Effector CD4-positive, alpha-beta T cell (primary cell): ENCODE data around the gene CDK4.

Experiments
- DNase-seq: peaks from one replicate; pipeline ENCODE4 v3.0.0-alpha.2; 2020

CDK4 gene

GRCh38 chr12:57771873-57772428, 19.8 kb upstream of the CDK4 start, which contains the start of gene METTL1:
Gene METTL1, minus strand, starts transcription at chr12:57772105. Its CDS starts 22 bp downstream, at chr12:57772083.
- peak; percentile 85 for DNase-seq

DNA sequence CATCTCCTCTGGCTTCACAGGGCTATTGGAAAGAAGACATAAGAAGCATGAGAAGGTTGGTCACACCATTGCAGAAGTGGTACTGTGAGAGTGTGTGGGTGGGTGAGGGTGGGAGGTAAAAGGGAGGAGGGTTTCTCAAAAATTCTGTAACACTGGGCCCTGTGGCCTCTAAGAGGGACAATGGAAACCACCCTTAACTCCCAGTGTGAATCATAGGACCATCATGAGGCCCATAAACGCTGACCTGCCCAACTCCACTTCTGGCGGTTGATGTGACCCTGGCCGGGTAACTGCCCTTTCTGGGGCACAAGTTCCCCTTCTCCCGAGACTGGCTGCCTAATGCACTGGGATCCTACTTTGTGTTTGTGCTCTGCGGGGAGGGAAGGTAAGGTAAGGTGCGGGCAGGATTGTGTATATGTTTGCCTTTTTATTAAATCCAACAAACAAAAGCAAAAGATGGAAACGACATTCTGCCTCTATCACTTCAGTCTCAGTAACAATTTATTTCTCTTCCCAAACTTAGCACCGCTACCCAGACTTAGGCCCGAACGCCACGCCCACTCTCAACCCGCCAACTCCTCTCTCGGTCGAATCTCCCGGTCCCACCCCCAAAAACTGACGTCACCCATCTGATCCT, 19.2 kb upstream of the CDK4 start:
- DNase-seq, result peak; percentile 70

- DNase-seq, result no peak
Observed at GRCh38 chr12:57770734-57771133, 18.6 kb upstream of the CDK4 start.

DNA sequence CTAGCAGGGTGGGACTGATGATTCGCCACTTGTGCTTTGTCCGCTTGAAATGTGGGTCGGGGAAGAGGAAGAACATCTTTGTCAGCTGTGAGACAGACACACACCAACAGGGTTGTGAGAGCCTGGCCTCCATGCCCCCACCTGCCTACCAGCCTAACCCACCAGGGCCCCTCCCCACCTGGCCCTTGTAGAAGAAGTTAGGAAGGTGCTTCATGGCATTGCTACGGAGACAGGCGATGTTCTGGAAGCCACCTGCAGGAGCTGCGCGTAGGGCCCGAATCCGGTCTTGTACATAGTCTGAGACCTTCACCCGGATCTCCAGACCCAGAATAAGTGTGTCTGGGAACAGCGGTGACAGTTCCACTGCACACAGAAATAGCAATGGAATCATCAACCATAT, 17.5 kb upstream of the CDK4 start:
- DNase-seq, result no peak

DNA sequence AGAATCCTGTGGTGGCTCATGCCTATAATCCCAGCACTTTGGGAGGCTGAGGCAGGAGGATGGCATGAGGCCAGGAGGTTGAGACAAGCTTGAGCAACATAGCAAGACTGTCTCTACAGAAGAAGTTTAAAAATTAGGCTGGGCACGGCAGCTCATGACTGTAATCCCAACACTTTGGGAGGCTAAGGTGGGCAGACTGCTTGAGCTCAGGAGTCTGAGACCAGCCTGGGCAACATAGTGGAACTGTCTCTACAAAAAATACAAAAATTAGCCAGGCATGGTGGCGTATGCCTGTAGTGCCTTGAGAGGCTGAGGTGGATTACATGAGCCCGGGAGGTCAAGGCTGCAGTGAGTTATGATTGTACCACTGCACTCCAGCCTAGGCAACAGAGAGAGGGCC, 15.8 kb upstream of the CDK4 start:
- DNase-seq, result no peak

DNA sequence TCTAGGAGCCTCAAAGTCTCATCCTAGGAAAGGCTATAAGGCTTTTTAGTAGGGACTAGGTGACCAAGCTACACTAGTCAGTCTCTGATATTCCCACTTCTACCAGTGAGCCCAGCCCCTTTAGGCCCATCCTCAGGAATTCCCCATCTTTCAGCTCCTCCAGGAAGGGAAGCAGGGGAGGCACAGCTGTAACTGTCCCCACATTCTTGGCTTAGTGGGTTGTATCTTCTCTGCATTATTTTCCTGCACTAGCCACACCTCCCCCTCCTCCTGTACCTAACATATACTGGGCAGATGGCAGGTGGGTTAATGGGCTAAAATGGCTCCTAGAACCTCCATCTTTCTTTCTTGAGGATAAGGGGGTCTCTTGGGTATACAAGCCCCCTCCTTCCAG, 15.2 kb upstream of the CDK4 start:
- no peak for DNase-seq

- no peak for DNase-seq
Observed at GRCh38 chr12:57766464-57767304, 14.6 kb upstream of the CDK4 start, which contains the start of gene CYP27B1. Gene CYP27B1, minus strand, starts transcription at chr12:57767078. Its CDS starts 37 bp downstream, at chr12:57767041.

DNA sequence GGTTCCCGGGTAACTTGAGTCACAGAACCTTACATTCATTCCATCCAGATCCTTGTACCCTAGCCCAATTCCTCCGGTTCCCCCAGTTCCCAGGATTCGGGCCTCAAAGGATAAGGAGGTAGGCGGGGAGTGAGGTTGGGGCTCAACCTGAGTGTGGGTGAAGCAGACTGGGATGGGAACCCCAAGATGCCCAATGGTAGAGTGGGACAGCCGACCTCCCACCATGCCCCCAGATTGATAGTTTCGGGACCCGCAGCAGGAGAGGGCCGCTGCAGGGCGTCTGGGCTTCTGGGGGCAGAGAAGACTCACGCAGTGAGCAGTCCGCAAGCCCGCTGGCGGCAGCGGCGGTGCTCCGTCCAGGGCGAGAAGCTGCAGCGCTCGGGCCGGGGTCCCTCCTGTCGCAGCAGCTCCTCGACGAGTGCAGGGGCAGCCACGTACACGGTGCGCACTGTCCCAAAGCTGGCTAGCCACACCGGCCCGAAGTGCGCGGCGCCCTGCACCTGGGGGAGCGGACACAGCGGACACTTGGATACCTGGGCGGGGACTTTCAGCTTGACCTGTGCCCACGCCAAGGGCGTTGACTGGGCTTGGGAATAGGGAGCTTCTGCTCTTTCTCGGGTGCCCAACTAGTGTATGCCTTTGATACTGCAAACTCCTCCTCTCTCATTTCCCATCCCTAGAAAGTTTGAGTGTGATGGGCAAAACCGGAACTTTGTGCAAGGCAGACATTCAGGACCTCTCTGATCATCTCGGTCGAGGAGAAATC, 13.8 kb upstream of the CDK4 start:
- no peak for DNase-seq

GRCh38 chr12:57765003-57765697, 13.0 kb upstream of the CDK4 start:
- peak; percentile 38 for DNase-seq

DNA sequence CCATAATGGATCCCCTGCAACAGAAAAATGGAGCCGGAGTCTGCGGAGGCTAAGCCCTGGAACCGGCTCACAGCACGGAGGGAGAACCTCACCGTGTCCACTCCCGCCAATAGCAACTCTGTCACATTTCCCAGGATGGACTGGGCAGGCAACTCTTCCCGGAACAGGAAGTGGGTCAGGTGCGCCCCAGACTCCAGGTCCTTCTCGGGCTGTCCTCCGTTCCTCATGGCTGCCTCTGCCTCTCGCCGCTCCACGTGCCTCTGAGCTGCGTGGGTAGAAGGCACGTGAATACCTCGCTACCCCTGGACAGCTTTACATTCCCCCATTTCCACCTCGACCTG, 12.5 kb upstream of the CDK4 start:
- DNase-seq, result no peak

DNA sequence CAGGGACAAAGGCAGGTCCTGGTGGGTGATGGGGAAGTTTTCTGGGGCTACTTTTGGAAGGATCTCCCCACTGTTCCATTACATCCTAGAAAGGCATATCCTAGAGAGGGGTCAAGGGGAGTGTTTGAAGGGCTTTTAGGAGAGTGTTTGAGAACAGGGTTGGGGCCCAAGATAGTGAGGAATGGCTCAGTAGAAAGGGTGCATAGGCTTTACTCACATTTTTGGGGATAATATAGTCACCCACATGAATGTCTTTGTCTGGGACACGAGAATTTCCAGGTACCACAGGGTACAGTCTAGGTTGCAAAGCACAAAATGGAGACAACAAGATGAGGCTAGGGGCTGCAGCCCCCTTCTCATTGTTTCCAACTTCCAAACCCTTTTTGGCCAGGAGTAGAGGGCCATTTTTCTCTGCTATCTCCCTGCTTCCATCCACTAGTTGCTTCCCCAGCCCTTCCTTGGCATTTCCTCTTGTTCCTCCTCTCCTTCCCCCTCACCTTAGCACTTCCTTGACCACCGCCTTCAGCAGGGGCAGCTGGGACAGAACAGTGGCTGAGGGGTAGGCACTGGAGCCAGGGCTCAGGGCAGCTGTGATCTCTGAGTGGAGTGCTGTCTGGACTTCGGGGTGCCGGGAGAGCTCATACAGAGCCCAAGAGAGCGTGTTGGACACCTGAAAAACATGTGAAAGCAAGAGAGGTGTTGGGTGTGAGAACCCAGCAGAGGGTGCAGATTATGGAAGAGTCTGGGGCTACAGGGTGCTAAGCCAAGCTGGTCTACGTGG, 12.0 kb upstream of the CDK4 start:
- DNase-seq, result no peak

- DNase-seq, result no peak
Observed at GRCh38 chr12:57762463-57762862, 10.4 kb upstream of the CDK4 start.

GRCh38 chr12:57761391-57761998, 9.4 kb upstream of the CDK4 start:
- DNase-seq, result no peak

- DNase-seq, result no peak
Observed at GRCh38 chr12:57760347-57760982, 8.4 kb upstream of the CDK4 start.

GRCh38 chr12:57759360-57759980, 7.4 kb upstream of the CDK4 start:
- no peak for DNase-seq

GRCh38 chr12:57758552-57759359, 6.6 kb upstream of the CDK4 start:
- no peak for DNase-seq

DNA sequence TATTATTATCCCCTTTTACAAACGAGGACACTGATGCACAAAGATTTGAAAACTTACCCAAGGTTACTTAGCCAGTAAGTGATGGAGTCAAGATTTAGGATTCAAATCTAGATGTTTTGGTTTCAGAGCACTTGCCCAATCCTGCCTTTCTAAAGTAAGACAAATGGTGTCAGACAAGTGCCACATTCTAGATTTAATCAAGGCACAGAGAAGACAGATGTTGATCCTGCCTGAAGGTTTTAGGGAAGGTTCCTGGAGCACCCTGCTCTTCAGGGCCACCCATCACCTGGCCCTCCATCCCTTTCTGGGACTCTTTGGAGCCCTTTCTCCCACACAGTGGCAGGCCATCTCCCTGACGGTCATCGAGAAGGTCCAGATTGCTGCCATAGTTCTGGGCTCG, 5.7 kb upstream of the CDK4 start:
- DNase-seq, result no peak

DNA sequence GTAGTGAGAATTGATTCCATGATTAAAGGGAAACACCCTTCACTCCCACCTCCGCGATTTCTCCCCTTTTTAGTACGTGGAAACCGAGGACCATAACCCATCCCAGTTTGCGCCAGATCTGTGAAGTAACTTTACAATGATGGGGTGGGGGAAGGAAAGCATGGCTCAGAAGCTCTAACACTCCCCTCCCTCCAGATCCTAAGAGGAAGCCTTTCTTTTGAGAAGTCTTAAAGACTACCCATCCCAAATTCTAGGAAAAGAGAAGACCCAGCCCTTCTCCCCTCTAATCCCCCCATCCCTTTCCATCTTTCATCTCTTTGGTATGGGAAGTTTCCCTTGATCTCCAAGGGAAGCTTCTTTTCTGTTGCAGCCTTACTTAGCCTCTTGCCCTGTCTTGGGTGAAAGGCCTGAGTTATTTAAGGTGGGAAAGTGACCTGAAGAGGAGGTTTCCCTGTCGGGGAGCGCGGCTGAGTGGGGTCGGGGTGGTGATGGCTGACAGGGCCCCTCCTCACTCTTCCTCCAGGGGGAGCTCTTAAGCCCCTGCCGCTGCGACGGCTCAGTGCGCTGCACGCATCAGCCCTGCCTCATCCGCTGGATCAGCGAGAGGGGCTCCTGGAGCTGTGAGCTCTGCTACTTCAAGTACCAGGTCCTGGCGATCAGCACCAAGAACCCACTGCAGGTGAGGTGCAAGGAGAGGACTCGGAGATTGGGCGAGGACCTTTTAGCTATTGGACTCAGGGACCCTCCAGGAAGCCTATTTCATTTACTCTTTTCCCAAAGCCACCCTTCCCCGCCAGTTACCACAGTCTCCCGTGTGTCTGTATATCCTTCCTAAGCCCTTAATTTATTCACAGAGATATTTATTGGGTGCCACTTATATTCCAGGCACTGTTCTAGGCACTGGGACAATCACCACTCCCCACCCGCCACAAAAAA, 4.6 kb upstream of the CDK4 start:
- peak; percentile 61 for DNase-seq
